Activated naive CD8-positive, alpha-beta T cell treated with anti-CD3 and anti-CD28 coated beads, Interleukin-2, amount 50 U/mL, for 24 hours (primary cell): ENCODE measurements around the gene HOXB5.
A peak's percentile ranks its signal among the peaks of the same experiment; 100 is the strongest.

Experiments used
- ATAC-seq: fragments of 150-1000 bp; cut with Tn5 transposase; one replicate; pipeline ENCODE4 v1.10.0; 2021
- DNase-seq: peaks from one replicate; pipeline ENCODE4 v3.0.0; 2021
- H3K27ac Mint-ChIP-seq: one replicate; pipeline ENCODE4 v1.8.0; 2021; ENCODE audit warnings: mild to moderate bottlenecking, mixed read lengths
- H3K27me3 Mint-ChIP-seq: one replicate; pipeline ENCODE4 v1.8.0; 2021; ENCODE audit warnings: mixed read lengths
- H3K36me3 Mint-ChIP-seq: one replicate; pipeline ENCODE4 v1.8.0; 2021; ENCODE audit warnings: low read depth, mixed read lengths
- H3K4me1 Mint-ChIP-seq: one replicate; pipeline ENCODE4 v1.8.0; 2021; ENCODE audit warnings: mixed read lengths
- H3K4me3 Mint-ChIP-seq: one replicate; pipeline ENCODE4 v1.8.0; 2021; ENCODE audit warnings: mild to moderate bottlenecking, moderate library complexity, mixed read lengths
- H3K9me3 Mint-ChIP-seq: one replicate; pipeline ENCODE4 v1.8.0; 2021; ENCODE audit warnings: mixed read lengths

HOXB5 gene

GRCh38 chr17:48556229-48556575 is 37.4 kb downstream of the HOXB5 start:
- Mint-ChIP-seq H3K36me3 (no peaks in the 10 kb centered on the region), H3K4me1 (peaks cover 9% of the 10 kb centered on the region), H3K9me3 (no peaks in the 10 kb centered on the region), H3K27me3 (peaks cover 36% of the 10 kb centered on the region), H3K27ac (no peak overlapping the region), H3K4me3 (no peak overlapping the region)
- ATAC-seq = no peak
- DNase-seq = no peak

- Mint-ChIP-seq H3K36me3 (no peaks in the 10 kb centered on the region), H3K27me3 (peaks cover 36% of the 10 kb centered on the region), H3K4me3 (peak overlapping the region; percentile 79)
Observed at GRCh38 chr17:48555258-48556228, 38.0 kb downstream of the HOXB5 start.

GRCh38 chr17:48554412-48555257 is 38.9 kb downstream of the HOXB5 start:
- H3K27ac Mint-ChIP-seq = peak overlapping the region; percentile 46

More at GRCh38 chr17:48555258-48556228, 38.0 kb downstream of the HOXB5 start:
- Mint-ChIP-seq H3K9me3 (no peaks in the 10 kb centered on the region), H3K4me1 (peaks cover 9% of the 10 kb centered on the region), H3K27ac (peak overlapping the region; percentile 46)
- ATAC-seq = peak; percentile 60
- no peak for DNase-seq

GRCh38 chr17:48553826-48554225 is 39.8 kb downstream of the HOXB5 start:
- no peaks in the 10 kb centered on the region for H3K36me3 Mint-ChIP-seq
- ATAC-seq (no peak), DNase-seq (no peak)
- H3K27ac Mint-ChIP-seq = no peak overlapping the region
- H3K27me3 Mint-ChIP-seq = peaks cover 27% of the 10 kb centered on the region
- no peak overlapping the region for H3K4me3 Mint-ChIP-seq
- peaks cover 9% of the 10 kb centered on the region for H3K4me1 Mint-ChIP-seq
- no peaks in the 10 kb centered on the region for H3K9me3 Mint-ChIP-seq

More at GRCh38 chr17:48554412-48555257, 38.9 kb downstream of the HOXB5 start:
- DNase-seq (no peak), ATAC-seq (no peak)
- H3K36me3 Mint-ChIP-seq = no peaks in the 10 kb centered on the region
- peaks cover 9% of the 10 kb centered on the region for H3K4me1 Mint-ChIP-seq
- peak overlapping the region; percentile 79 for H3K4me3 Mint-ChIP-seq
- H3K9me3 Mint-ChIP-seq = no peaks in the 10 kb centered on the region
- H3K27me3 Mint-ChIP-seq = peaks cover 34% of the 10 kb centered on the region

- Mint-ChIP-seq H3K4me3 (no peak overlapping the region), H3K27me3 (peaks cover 26% of the 10 kb centered on the region), H3K9me3 (no peaks in the 10 kb centered on the region), H3K27ac (no peak overlapping the region), H3K4me1 (peaks cover 15% of the 10 kb centered on the region), H3K36me3 (no peaks in the 10 kb centered on the region)
- no peak for DNase-seq
- no peak for ATAC-seq
Observed at GRCh38 chr17:48553190-48553547, 40.4 kb downstream of the HOXB5 start.

- H3K4me3 Mint-ChIP-seq = no peak overlapping the region
- peaks cover 23% of the 10 kb centered on the region for H3K27me3 Mint-ChIP-seq
- DNase-seq = no peak
- H3K4me1 Mint-ChIP-seq = peaks cover 20% of the 10 kb centered on the region
- H3K36me3 Mint-ChIP-seq = no peaks in the 10 kb centered on the region
- no peak for ATAC-seq
- no peak overlapping the region for H3K27ac Mint-ChIP-seq
- H3K9me3 Mint-ChIP-seq = no peaks in the 10 kb centered on the region
Observed at GRCh38 chr17:48552466-48553189, 41.0 kb downstream of the HOXB5 start.

GRCh38 chr17:48551596-48552465 is 41.7 kb downstream of the HOXB5 start:
- DNase-seq = no peak
- Mint-ChIP-seq H3K27me3 (peaks cover 21% of the 10 kb centered on the region), H3K36me3 (no peaks in the 10 kb centered on the region), H3K9me3 (no peaks in the 10 kb centered on the region), H3K27ac (no peak overlapping the region), H3K4me3 (no peak overlapping the region), H3K4me1 (peaks cover 27% of the 10 kb centered on the region)
- no peak for ATAC-seq

GRCh38 chr17:48551214-48551555 is 42.4 kb downstream of the HOXB5 start:
- Mint-ChIP-seq H3K27ac (no peak overlapping the region), H3K27me3 (peaks cover 15% of the 10 kb centered on the region), H3K4me3 (no peak overlapping the region), H3K9me3 (no peaks in the 10 kb centered on the region), H3K36me3 (no peaks in the 10 kb centered on the region), H3K4me1 (peaks cover 32% of the 10 kb centered on the region)
- no peak for ATAC-seq
- DNase-seq = no peak

GRCh38 chr17:48550502-48551213 is 42.9 kb downstream of the HOXB5 start:
- ATAC-seq (no peak), DNase-seq (no peak)
- no peaks in the 10 kb centered on the region for H3K36me3 Mint-ChIP-seq
- H3K4me3 Mint-ChIP-seq = no peak overlapping the region
- H3K9me3 Mint-ChIP-seq = no peaks in the 10 kb centered on the region
- H3K27ac Mint-ChIP-seq = no peak overlapping the region
- H3K4me1 Mint-ChIP-seq = peaks cover 34% of the 10 kb centered on the region
- peaks cover 9% of the 10 kb centered on the region for H3K27me3 Mint-ChIP-seq

- H3K27ac Mint-ChIP-seq = no peak overlapping the region
- H3K27me3 Mint-ChIP-seq = peaks cover 5% of the 10 kb centered on the region
- ATAC-seq = no peak
- H3K9me3 Mint-ChIP-seq = no peaks in the 10 kb centered on the region
- no peak overlapping the region for H3K4me3 Mint-ChIP-seq
- no peaks in the 10 kb centered on the region for H3K36me3 Mint-ChIP-seq
- no peak for DNase-seq
- peaks cover 36% of the 10 kb centered on the region for H3K4me1 Mint-ChIP-seq
Observed at GRCh38 chr17:48549914-48550501, 43.6 kb downstream of the HOXB5 start.

GRCh38 chr17:48549281-48549630 is 44.3 kb downstream of the HOXB5 start:
- no peak overlapping the region for H3K4me3 Mint-ChIP-seq
- ATAC-seq = no peak
- no peaks in the 10 kb centered on the region for H3K9me3 Mint-ChIP-seq
- H3K27me3 Mint-ChIP-seq = peaks cover 2% of the 10 kb centered on the region
- H3K4me1 Mint-ChIP-seq = peaks cover 36% of the 10 kb centered on the region
- no peaks in the 10 kb centered on the region for H3K36me3 Mint-ChIP-seq
- no peak for DNase-seq
- no peak overlapping the region for H3K27ac Mint-ChIP-seq

- H3K36me3 Mint-ChIP-seq = no peaks in the 10 kb centered on the region
- H3K4me1 Mint-ChIP-seq = peaks cover 39% of the 10 kb centered on the region
- H3K27me3 Mint-ChIP-seq = peaks cover 2% of the 10 kb centered on the region
- peak overlapping the region; percentile 47 for H3K27ac Mint-ChIP-seq
- no peaks in the 10 kb centered on the region for H3K9me3 Mint-ChIP-seq
- peak overlapping the region; percentile 59 for H3K4me3 Mint-ChIP-seq
- ATAC-seq (no peak), DNase-seq (no peak)
Observed at GRCh38 chr17:48548523-48549280, 44.9 kb downstream of the HOXB5 start.
